Transverse colon (tissue), 4 donors: ENCODE data around the gene B9D1. TPM values are rescaled to one million over a fixed set of nuclear protein-coding genes. Genes with fewer than 3 reads are reported as not detected.

ENCODE experiments used
- DNase-seq: peaks from one replicate; pipeline ENCODE4 v3.0.0-alpha.2; 2019
- H3K27ac ChIP-seq, 4 donors: fragments of 200-600 bp; sonication (generic); 2 replicates each; pipeline ENCODE4 v1.5.1; 2016 to 2018; ENCODE audit warnings: inconsistent platforms in 4 of 4
- H3K27me3 ChIP-seq: fragments of 200-600 bp; sonication (generic); 2 replicates; pipeline ENCODE4 v1.5.1; 2017; ENCODE audit warnings: inconsistent platforms
- H3K36me3 ChIP-seq, 4 donors: fragments of 200-600 bp; sonication (generic); 2 replicates each; pipeline ENCODE4 v1.5.1; 2017 to 2019; ENCODE audit warnings: inconsistent platforms in 4 of 4
- H3K4me1 ChIP-seq, 4 donors: fragments of 200-600 bp; sonication (generic); 2 replicates each; pipeline ENCODE4 v1.5.1; 2017 to 2020; ENCODE audit warnings: inconsistent platforms in 4 of 4
- H3K4me3 ChIP-seq, 4 donors: fragments of 200-600 bp; sonication (generic); 1 replicate in 1 of 4; 2 replicates in 3 of 4; pipeline versions ENCODE4 v1.5.1 to v1.6.1; 2017 to 2019; ENCODE audit warnings: inconsistent platforms in 4 of 4
- H3K9me3 ChIP-seq, 2 donors: fragments of 200-600 bp; sonication (generic); 2 replicates each; pipeline ENCODE4 v1.5.1; 2017 to 2019; ENCODE audit warnings: inconsistent platforms in 2 of 2
- EP300 ChIP-seq: sonication (generic); formaldehyde crosslinking; IDR thresholded peaks from one replicate; pipeline ENCODE4 v1.6.1; 2017; ENCODE audit warnings: antibody characterized with exemption, low read depth
- POLR2A ChIP-seq: fragments of 450-650 bp; IDR thresholded peaks from one replicate; pipeline ENCODE4 v1.6.1; 2016; ENCODE audit warnings: antibody characterized with exemption, mild to moderate bottlenecking, moderate library complexity
- POLR2AphosphoS5 ChIP-seq, 3 donors: sonication (generic); formaldehyde crosslinking; IDR thresholded peaks; one replicate each; pipeline ENCODE4 v1.6.1; 2016; ENCODE audit warnings: antibody characterized with exemption in 3 of 3
- WGBS, 2 donors: methylation state at CpG; one replicate each; pipeline ENCODE4 v1.1.5; 2018; ENCODE audit warnings: low coverage in 1 of 2; 5-methylcytosine and 5-hydroxymethylcytosine counted together
- in situ Hi-C, 4 donors: fragments of 200-750 bp; cut with MboI; loops; one replicate each; pipeline versions ENCODE4 v1.15.0 to v1.15.1; 2017; ENCODE audit warnings: low sequenced_read_pairs in 3 of 4, low pct_ligation_motif_present in 1 of 4, low pct_unique_long_range_greater_than_20kb in 1 of 4
- intact Hi-C: fragments of 100-400 bp; cut with DNase I; formaldehyde crosslinking; loops from one replicate; pipeline ENCODE4 v1.15.1; 2023; ENCODE audit warnings: low total_unique reads
- total RNA-seq, 4 donors: library from RNA; depleted of rRNA; stranded (reverse); fragments of >200 nt; gene quantifications; one replicate each; pipeline ENCODE4 v1.1.0, GENCODE V29; 2016
- TF ChIP-seq, protein P1 (sequence below), 5 experiments: fragments of 200-600 bp in 3 of 5; fragments of 450-650 bp in 2 of 5; sonication (generic) in 3 of 5; IDR thresholded peaks; 1 replicate in 2 of 5; 2 replicates in 3 of 5; pipeline ENCODE4 v1.5.1; 2016 to 2017; ENCODE audit warnings: antibody characterized with exemption in 5 of 5, inconsistent platforms in 3 of 5, mild to moderate bottlenecking in 2 of 5, moderate library complexity in 1 of 5

Gene B9D1
- total RNA-seq, 4 donors from 2014 or later, result 6.0 to 17.6 (median 9.5) TPM

DNA sequence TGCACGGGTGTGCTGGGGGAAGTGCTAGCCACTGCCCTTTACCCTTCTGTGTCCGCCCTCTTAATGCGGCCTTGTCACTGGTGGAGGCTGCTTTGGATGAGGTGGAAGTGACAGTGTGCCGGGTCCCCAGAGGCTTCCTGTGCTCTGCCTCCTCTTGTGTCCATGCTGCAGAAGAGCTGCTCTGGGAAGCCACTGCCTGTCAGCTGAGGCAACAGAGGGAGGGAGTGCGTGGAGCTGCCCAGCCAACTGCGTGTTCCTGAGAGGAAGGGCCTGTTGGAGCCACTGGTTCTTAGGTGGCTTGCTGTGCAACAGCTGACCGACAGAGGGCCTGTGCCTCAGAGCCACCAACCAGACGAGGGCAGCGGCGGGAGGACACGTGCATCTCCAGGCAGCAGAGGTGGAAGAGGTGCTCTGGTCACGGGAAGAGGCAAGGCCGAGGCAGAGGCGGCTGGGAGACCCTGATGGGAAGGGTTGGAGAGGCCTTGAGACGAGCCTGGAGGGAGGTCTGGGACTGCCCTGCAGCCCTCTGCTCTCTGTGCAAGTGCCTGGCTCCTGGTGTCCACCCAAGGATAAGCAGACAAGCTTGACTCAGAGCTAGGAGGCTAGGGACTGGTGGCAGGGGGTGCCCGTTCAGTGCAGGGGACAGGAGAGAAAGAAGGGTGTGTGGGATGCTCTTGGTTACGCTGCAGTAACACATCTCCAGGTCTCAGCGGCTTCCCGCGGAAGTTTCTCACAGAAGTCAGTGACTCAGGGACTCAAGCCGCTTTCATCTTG is 25.4 kb downstream of the B9D1 start:
- TF ChIP-seq EP300, result no peak
- TF ChIP-seq POLR2AphosphoS5 (IDR thresholded peaks at IDR 0.05), result no peak
- no peak for TF ChIP-seq POLR2A
- TF ChIP-seq, protein P1, sequence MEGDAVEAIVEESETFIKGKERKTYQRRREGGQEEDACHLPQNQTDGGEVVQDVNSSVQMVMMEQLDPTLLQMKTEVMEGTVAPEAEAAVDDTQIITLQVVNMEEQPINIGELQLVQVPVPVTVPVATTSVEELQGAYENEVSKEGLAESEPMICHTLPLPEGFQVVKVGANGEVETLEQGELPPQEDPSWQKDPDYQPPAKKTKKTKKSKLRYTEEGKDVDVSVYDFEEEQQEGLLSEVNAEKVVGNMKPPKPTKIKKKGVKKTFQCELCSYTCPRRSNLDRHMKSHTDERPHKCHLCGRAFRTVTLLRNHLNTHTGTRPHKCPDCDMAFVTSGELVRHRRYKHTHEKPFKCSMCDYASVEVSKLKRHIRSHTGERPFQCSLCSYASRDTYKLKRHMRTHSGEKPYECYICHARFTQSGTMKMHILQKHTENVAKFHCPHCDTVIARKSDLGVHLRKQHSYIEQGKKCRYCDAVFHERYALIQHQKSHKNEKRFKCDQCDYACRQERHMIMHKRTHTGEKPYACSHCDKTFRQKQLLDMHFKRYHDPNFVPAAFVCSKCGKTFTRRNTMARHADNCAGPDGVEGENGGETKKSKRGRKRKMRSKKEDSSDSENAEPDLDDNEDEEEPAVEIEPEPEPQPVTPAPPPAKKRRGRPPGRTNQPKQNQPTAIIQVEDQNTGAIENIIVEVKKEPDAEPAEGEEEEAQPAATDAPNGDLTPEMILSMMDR (IDR thresholded peaks at IDR 0.05), result peak in 1 of 5 experiments; percentile 40
- in situ Hi-C loops (no loop called here), intact Hi-C loops (no loop called here)
- Histone ChIP-seq H3K4me1 (peaks cover 0 to 6% (median 0%) of the 10 kb centered on the region in 4 donors), H3K36me3 (no peaks in the 10 kb centered on the region), H3K27me3 (no peaks in the 10 kb centered on the region), H3K9me3 (no peaks in the 10 kb centered on the region), H3K27ac (no peak overlapping the region), H3K4me3 (no peak overlapping the region)
- WGBS, 2 donors, result 60 to 67% methylated on average over 2 to 18 of the region's 21 CpGs
- peak; percentile 56 for DNase-seq

DNA sequence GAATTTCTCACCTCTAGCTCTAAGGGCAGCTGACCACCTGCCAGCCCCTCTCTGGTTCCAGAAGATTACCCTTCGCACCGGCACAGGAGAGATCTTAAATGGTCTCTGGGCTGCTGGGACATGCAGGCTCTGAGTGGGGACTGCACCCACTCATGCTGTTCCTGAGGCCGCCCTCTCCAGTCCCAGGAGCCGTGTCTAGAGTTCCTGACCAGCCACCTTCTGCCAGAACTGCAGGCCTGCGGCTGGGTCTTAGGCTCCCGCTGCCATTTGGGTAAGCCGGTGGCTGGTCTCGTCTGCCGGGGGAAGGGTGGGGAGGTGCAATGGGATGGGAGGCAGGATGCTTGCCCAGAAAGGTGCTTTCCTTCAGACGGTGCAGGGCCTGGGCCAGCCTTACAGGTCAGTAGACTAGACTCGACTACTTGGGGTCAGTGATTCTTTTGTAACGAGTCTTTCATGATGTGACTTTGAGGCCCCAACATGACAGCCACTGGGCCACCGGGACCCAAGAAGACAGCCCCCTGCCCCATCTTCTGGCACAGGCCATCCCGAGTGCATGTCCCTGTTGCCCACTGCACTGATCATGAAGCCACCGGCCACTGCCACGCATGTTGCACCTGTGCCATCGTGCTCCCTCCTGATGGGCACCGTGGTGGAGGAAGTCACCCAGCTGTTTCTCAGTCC is 26.4 kb downstream of the B9D1 start:
- WGBS, 2 donors, result 92% methylated on average over 17 of the region's 18 CpGs; no CpG with 5 or more reads in 1 of the 2 donors
- H3K36me3 ChIP-seq, result no peaks in the 10 kb centered on the region
- no peaks in the 10 kb centered on the region for H3K9me3 ChIP-seq
- peaks cover 0 to 6% (median 0%) of the 10 kb centered on the region in 4 donors for H3K4me1 ChIP-seq
- no peaks in the 10 kb centered on the region for H3K27me3 ChIP-seq
- in situ Hi-C loops, result no loop called here
- no peak overlapping the region for H3K4me3 ChIP-seq
- TF ChIP-seq POLR2A (no peak), POLR2AphosphoS5 (IDR thresholded peaks at IDR 0.05) (no peak), EP300 (no peak)
- TF ChIP-seq, protein P1 (IDR thresholded peaks at IDR 0.05), result no peak
- intact Hi-C loops, result no loop called here
- H3K27ac ChIP-seq, result no peak overlapping the region
- no peak for DNase-seq

DNA sequence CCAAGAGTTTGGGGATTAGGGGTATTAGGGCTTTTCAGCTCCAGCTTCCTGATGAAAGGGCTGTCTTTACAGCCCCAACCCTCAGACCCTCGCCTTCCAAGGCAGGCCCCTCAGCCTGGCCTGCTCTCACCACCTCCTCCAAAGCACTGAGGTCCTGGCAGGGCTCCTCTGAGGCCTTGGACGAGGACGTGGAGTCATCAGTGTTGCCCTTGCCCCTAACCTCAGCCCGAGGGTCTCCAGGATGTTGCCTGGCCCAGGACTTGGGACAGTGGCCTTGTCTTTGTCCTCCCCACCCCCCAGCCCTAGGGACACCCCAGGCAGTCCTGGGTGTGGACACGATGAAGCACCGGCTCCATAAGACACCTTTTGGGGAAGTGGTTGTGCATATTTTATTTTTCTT is 28.2 kb downstream of the B9D1 start:
- Histone ChIP-seq H3K27me3 (no peaks in the 10 kb centered on the region), H3K36me3 (no peaks in the 10 kb centered on the region), H3K9me3 (no peaks in the 10 kb centered on the region), H3K4me1 (peaks cover 0 to 6% (median 0%) of the 10 kb centered on the region in 4 donors), H3K4me3 (no peak overlapping the region), H3K27ac (no peak overlapping the region)
- no peak for DNase-seq
- no peak for TF ChIP-seq EP300
- no peak for TF ChIP-seq POLR2A
- TF ChIP-seq POLR2AphosphoS5 (IDR thresholded peaks at IDR 0.05), result no peak
- TF ChIP-seq, protein P1 (IDR thresholded peaks at IDR 0.05), result no peak
- 90% methylated on average over 4 of the region's 6 CpGs; no CpG with 5 or more reads in 1 of the 2 donors for WGBS, 2 donors
- intact Hi-C loops, result no loop called here
- in situ Hi-C loops, result no loop called here

DNA sequence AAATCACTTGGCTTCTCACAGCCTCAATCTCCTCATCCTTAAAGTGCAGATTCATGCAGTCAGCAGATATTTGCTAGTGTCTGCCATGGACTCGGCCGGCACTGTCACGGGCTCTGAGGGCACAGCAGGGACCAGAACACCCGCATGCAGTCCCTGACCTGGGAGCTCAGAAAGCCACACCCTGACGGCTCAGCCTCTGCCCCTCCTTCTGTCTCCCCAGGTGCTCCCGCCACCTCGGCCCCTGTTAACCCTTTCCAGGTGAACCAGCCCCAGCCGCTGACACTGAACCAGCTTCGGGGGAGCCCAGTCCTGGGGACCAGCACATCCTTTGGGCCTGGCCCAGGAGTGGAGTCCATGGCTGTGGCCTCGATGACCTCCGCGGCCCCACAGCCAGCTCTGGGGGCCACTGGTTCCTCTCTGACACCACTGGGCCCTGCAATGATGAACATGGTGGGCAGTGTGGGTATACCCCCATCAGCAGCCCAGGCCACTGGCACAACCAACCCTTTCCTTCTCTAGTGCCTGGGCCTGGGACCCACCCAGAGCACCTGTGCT is 28.7 kb downstream of the B9D1 start:
- Histone ChIP-seq H3K27ac (no peak overlapping the region), H3K4me1 (peaks cover 0 to 6% (median 0%) of the 10 kb centered on the region in 4 donors), H3K36me3 (no peaks in the 10 kb centered on the region), H3K4me3 (no peak overlapping the region), H3K9me3 (no peaks in the 10 kb centered on the region), H3K27me3 (no peaks in the 10 kb centered on the region)
- WGBS, 2 donors, result 85% methylated on average over 12 of the region's 12 CpGs; no CpG with 5 or more reads in 1 of the 2 donors
- no peak for DNase-seq
- intact Hi-C loops (no loop called here), in situ Hi-C loops (no loop called here)
- TF ChIP-seq, protein P1 (IDR thresholded peaks at IDR 0.05), result no peak
